H9 (cell line): ENCODE data around the gene KRT6B. TPM values are rescaled to one million over a fixed set of nuclear protein-coding genes. Genes with fewer than 3 reads are reported as not detected.

Experiments
- DNase-seq: peaks from one replicate; pipeline ENCODE4 v3.0.0-alpha.2; 2017
- H2AFZ ChIP-seq: one replicate; pipeline ENCODE4 v1.6.1; 2013; ENCODE audit warnings: mild to moderate bottlenecking, low read length, control low read depth, moderate library complexity
- H2AK5ac ChIP-seq: 2 replicates; pipeline ENCODE4 v1.6.1; 2013; ENCODE audit warnings: low read length, control low read depth, mixed read lengths; ENCODE audit not compliant: insufficient read length
- H2BK120ac ChIP-seq: one replicate; pipeline ENCODE4 v1.6.1; 2013; ENCODE audit warnings: low read depth, mild to moderate bottlenecking, low read length, control low read depth, inconsistent platforms; ENCODE audit not compliant: poor library complexity, severe bottlenecking
- H2BK12ac ChIP-seq: 2 replicates; pipeline ENCODE4 v1.6.1; 2013; ENCODE audit warnings: low read length, control low read depth, mixed read lengths, low read depth; ENCODE audit not compliant: insufficient read length
- H2BK15ac ChIP-seq: 2 replicates; pipeline ENCODE4 v1.6.1; 2013; ENCODE audit warnings: low read depth, low read length, control low read depth
- H2BK20ac ChIP-seq: one replicate; pipeline ENCODE4 v1.6.1; 2013; ENCODE audit warnings: low read depth, mild to moderate bottlenecking, low read length, control low read depth, inconsistent platforms; ENCODE audit not compliant: poor library complexity, severe bottlenecking
- H2BK5ac ChIP-seq: 2 replicates; pipeline ENCODE4 v1.6.1; 2013; ENCODE audit warnings: low read length, control low read depth, mixed read lengths; ENCODE audit not compliant: insufficient read length
- H3K14ac ChIP-seq: 2 replicates; pipeline ENCODE4 v1.6.1; 2013; ENCODE audit warnings: low read length, control low read depth; ENCODE audit not compliant: insufficient read depth
- H3K18ac ChIP-seq: 2 replicates; pipeline ENCODE4 v1.6.1; 2013; ENCODE audit warnings: low read depth, mild to moderate bottlenecking, mixed read lengths, low read length, control low read depth; ENCODE audit not compliant: insufficient read length
- H3K23ac ChIP-seq: 2 replicates; pipeline ENCODE4 v1.6.1; 2013; ENCODE audit warnings: low read length, control low read depth, mixed read lengths, low read depth; ENCODE audit not compliant: insufficient read length
- H3K23me2 ChIP-seq: 2 replicates; pipeline ENCODE4 v1.6.1; 2013; ENCODE audit warnings: low read depth, mild to moderate bottlenecking, mixed read lengths, low read length, control low read depth; ENCODE audit not compliant: insufficient read length, poor library complexity, severe bottlenecking
- H3K27ac ChIP-seq: 2 replicates; pipeline ENCODE4 v1.5.1; 2013; ENCODE audit warnings: low read length, control low read depth, mixed read lengths, low read depth; ENCODE audit not compliant: insufficient read length
- H3K27me3 ChIP-seq: 2 replicates; pipeline ENCODE4 v1.6.1; 2013; ENCODE audit warnings: low read length, control low read depth, inconsistent platforms; ENCODE audit not compliant: insufficient read depth
- H3K4ac ChIP-seq: 2 replicates; pipeline ENCODE4 v1.6.1; 2013; ENCODE audit warnings: low read depth, mild to moderate bottlenecking, control low read depth, inconsistent platforms, low read length, moderate library complexity
- H3K4me1 ChIP-seq: 2 replicates; pipeline ENCODE4 v1.6.1; 2013; ENCODE audit warnings: low read length, control low read depth, inconsistent platforms; ENCODE audit not compliant: insufficient read depth
- H3K4me2 ChIP-seq: 2 replicates; pipeline ENCODE4 v1.6.1; 2013; ENCODE audit warnings: low read length, control low read depth, mixed read lengths; ENCODE audit not compliant: insufficient read length, insufficient read depth
- H3K56ac ChIP-seq: 2 replicates; pipeline ENCODE4 v1.6.1; 2013; ENCODE audit warnings: low read depth, mild to moderate bottlenecking, mixed read lengths, low read length, control low read depth; ENCODE audit not compliant: insufficient read length
- H3K79me1 ChIP-seq: 2 replicates; pipeline ENCODE4 v1.6.1; 2013; ENCODE audit warnings: low read depth, mild to moderate bottlenecking, moderate library complexity, low read length, control low read depth, inconsistent platforms; ENCODE audit not compliant: insufficient read depth, poor library complexity, severe bottlenecking
- H3K79me2 ChIP-seq: 2 replicates; pipeline ENCODE4 v1.6.1; 2013; ENCODE audit warnings: low read length, control low read depth, inconsistent platforms; ENCODE audit not compliant: insufficient read depth
- H3K9ac ChIP-seq: 2 replicates; pipeline ENCODE4 v1.6.1; 2013; ENCODE audit warnings: low read length, control low read depth, mixed read lengths; ENCODE audit not compliant: insufficient read length; ENCODE audit errors: extremely low read depth
- H3K9me3 ChIP-seq: one replicate; pipeline ENCODE4 v1.6.1; 2013; ENCODE audit warnings: low read depth, low read length, inconsistent platforms; ENCODE audit not compliant: control insufficient read depth
- H3T11ph ChIP-seq: one replicate; pipeline ENCODE4 v1.6.1; 2013; ENCODE audit warnings: mild to moderate bottlenecking, low read length, control low read depth, inconsistent platforms
- H4K20me1 ChIP-seq: one replicate; pipeline ENCODE4 v1.6.1; 2013; ENCODE audit not compliant: control insufficient read depth, insufficient read length, insufficient read depth
- H4K5ac ChIP-seq: 2 replicates; pipeline ENCODE4 v1.6.1; 2013; ENCODE audit warnings: low read depth, mild to moderate bottlenecking, mixed read lengths, low read length, control low read depth; ENCODE audit not compliant: insufficient read length
- H4K8ac ChIP-seq: replicated peaks from 2 replicates; pipeline ENCODE4 v1.6.1; 2013; ENCODE audit warnings: low read length, control low read depth, mixed read lengths, low read depth; ENCODE audit not compliant: insufficient read length
- H4K91ac ChIP-seq: 2 replicates; pipeline ENCODE4 v1.6.1; 2013; ENCODE audit warnings: low read depth, mild to moderate bottlenecking, moderate library complexity, mixed read lengths, low read length, control low read depth; ENCODE audit not compliant: insufficient read length
- H3K27ac Mint-ChIP-seq, 3 experiments: 2 replicates in 2 of 3; 3 replicates in 1 of 3; pipeline ENCODE4 v1.8.0; 2020 to 2021; ENCODE audit warnings: mixed read lengths in 3 of 3, mild to moderate bottlenecking in 1 of 3, moderate library complexity in 1 of 3
- H3K27me3 Mint-ChIP-seq: 2 replicates; pipeline ENCODE4 v1.8.0; 2021; ENCODE audit warnings: low read depth, mild to moderate bottlenecking, moderate library complexity, mixed read lengths
- H3K36me3 Mint-ChIP-seq, 3 experiments: 2 replicates in 2 of 3; 3 replicates in 1 of 3; pipeline ENCODE4 v1.8.0; 2020 to 2021; ENCODE audit warnings: low read depth in 3 of 3, mixed read lengths in 3 of 3; ENCODE audit not compliant: insufficient read depth in 1 of 3
- H3K4me1 Mint-ChIP-seq, 2 experiments: 2 replicates each; pipeline ENCODE4 v1.8.0; 2020; ENCODE audit warnings: mixed read lengths in 2 of 2
- H3K4me3 Mint-ChIP-seq, 2 experiments: 2 replicates in 1 of 2; 3 replicates in 1 of 2; pipeline ENCODE4 v1.8.0; 2020 to 2021; ENCODE audit warnings: mild to moderate bottlenecking in 2 of 2, mixed read lengths in 2 of 2, moderate library complexity in 1 of 2
- H3K9me3 Mint-ChIP-seq, 2 experiments: 2 replicates in 1 of 2; 3 replicates in 1 of 2; pipeline ENCODE4 v1.8.0; 2020; ENCODE audit warnings: mild to moderate bottlenecking in 2 of 2, mixed read lengths in 2 of 2, moderate library complexity in 1 of 2
- CTCF ChIP-seq: fragments of 200-600 bp; sonication (generic); conservative IDR thresholded peaks from 3 replicates; pipeline ENCODE4 v1.8.0; 2021; ENCODE audit warnings: antibody characterized with exemption, mild to moderate bottlenecking
- WGBS: extraction: QIAGEN DNeasy Blood & Tissue Kit; methylation state at CpG from one replicate; pipeline ENCODE4 v1.1.7; 2013; ENCODE audit warnings: missing lambda C conversion rate, low lambda C conversion rate, mixed read lengths; ENCODE audit not compliant: insufficient read length; ENCODE audit errors: extremely low coverage; 5-methylcytosine and 5-hydroxymethylcytosine counted together
- total RNA-seq: library from RNA; stranded (reverse); gene quantifications from 2 replicates; pipeline ENCODE4 v1.2.1, GENCODE V29; 2021

Gene KRT6B
- total RNA-seq, 1 experiment from 2014 or later: not detected

- Mint-ChIP-seq H3K27me3 (peaks cover 17% of the 10 kb centered on the region), H3K4me3 (no peak overlapping the region), H3K9me3 (no peaks in the 10 kb centered on the region), H3K4me1 (peaks cover 0 to 12% of the 10 kb centered on the region in 2 experiments), H3K36me3 (no peaks in the 10 kb centered on the region), H3K27ac (no peak overlapping the region; a peak in 1 of 7 replicates)
- Histone ChIP-seq H3K18ac (no peak overlapping the region), H3K23me2 (no peaks in the 10 kb centered on the region), H3K4me1 (no peaks in the 10 kb centered on the region), H3T11ph (no peak overlapping the region), H4K91ac (no peak overlapping the region), H3K9me3 (no peaks in the 10 kb centered on the region), H3K23ac (no peak overlapping the region), H4K20me1 (no peaks in the 10 kb centered on the region), H2BK120ac (no peak overlapping the region), H2AFZ (no peak overlapping the region), H3K79me1 (no peaks in the 10 kb centered on the region), H2BK12ac (no peak overlapping the region), H4K8ac (no peak overlapping the region), H4K5ac (no peak overlapping the region), H2BK20ac (no peak overlapping the region), H3K56ac (no peak overlapping the region), H3K14ac (no peak overlapping the region), H3K27ac (no peak overlapping the region), H3K4ac (no peak overlapping the region), H3K9ac (no peak overlapping the region), H3K4me2 (no peak overlapping the region), H3K79me2 (no peaks in the 10 kb centered on the region), H2BK5ac (no peak overlapping the region), H3K27me3 (no peaks in the 10 kb centered on the region), H2BK15ac (no peak overlapping the region), H2AK5ac (no peak overlapping the region)
- no CpG with 5 or more reads among the region's 9 CpGs for WGBS
- no peak for TF ChIP-seq CTCF
- peak; percentile 10 for DNase-seq
Observed at GRCh38 chr12:52436000-52436827, 15.7 kb downstream of the KRT6B start.
